Measurements from ENCODE around the gene EMC10.
"Not testable (repeated sequence)": the region's sequence is repeated elsewhere in the genome, so short reads cannot be mapped to it uniquely, and the experiment has no call there.

EMC10 gene

DNA sequence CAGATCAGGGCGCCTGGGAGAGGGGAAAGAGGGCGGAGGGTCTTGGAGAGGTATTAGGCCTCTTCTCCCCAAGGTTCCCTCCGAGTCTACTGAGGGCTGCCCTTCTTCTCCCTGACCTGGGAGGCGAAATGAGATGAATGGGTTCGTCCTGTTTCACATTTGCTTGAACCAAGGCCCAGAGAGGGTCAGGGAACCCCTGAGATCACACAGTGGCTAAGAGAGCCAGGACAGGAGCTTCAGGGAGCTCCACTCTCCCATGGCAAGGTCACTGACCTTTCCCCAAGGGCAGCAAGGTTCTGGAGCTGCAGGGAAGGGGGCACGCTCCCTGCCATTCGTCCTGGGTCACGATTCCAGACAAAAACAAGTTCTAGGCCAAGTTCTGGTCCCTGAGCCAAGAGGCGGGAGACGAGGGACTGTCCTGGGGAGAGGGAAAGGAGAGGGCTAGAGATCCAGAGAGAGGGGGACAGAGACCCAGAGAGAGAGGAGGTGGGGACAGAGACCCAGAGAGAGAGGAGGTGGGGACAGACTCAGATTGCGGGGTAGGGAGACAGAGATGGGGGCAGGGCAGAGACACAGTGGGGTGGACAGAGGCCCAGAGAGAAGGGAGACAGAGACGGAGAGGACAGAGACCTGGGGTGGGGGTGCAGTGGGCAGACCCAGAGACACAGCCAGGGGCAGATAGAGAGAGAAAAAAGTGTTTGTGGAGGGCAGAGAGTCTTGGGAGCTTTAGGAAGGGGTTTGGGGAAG is 36.9 kb downstream of the EMC10 start:
- DNase-seq (ENCODE audit: insufficient read length, low spot score), result no peak
- no peak for FAIRE-seq

DNA sequence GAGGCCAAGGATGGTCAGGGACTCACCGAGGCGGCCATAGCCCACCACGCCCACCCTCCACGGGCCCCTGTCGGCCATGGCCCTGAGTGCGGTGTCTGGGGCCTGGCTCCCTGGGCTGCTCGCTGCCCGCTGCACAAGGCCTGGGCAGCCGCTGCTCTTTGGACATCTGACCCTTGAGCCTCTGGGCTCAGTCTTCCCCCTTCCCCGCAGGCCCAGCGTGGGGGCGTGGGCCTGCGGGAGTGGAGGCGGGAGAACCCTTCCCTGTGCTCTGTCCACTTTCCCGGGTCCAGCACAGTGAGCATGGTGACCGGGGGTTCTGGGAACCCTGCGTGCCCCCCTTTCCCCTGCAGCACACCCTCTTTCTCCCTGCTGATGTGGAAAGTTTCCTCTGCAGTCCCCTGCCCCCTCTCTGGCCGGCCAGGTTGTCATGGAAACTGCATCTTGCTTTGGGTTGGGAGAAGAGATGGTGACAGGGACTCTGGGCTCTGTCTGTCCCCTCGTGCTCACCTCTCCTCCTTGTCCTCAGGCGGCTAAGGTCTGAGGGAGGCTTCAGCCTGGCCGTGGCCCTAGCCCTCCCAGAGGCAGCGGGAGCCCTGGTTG is 37.5 kb downstream of the EMC10 start, which contains the start of gene ASPDH:
Gene ASPDH (minus strand): TSS at position 168 of the 600 bp plus-strand sequence. CDS start 90 bp downstream, at position 78.
- no peak for DNase-seq (ENCODE audit: insufficient read length, low spot score)
- no peak for FAIRE-seq

GRCh38 chr19:50514346-50515167 is 38.2 kb downstream of the EMC10 start:
- FAIRE-seq, result no peak
- no peak for DNase-seq (ENCODE audit: insufficient read length, low spot score)

GRCh38 chr19:50515168-50515561 is 38.9 kb downstream of the EMC10 start:
- DNase-seq (ENCODE audit: insufficient read length, low spot score) (no peak), FAIRE-seq (no peak)

DNA sequence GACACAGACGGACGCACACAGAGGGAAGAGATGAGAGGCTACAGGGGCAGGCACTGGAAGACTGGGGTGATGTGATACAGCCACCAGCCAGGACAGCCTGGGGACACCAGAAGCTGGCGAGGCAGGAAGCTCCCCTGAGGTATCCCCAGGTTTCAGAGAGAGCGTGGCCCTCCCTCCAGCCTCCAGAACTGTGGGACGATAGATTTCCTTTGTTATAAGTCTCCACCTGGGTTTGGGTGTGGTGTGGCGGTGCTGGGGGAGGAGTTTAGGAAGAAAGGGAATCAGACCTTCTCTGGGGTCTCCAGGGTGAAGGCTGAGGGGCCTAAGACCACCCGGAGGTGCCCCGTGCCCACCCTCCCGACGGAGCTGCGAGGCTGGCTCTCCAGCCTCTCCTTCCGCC is 40.1 kb downstream of the EMC10 start:
- DNase-seq (ENCODE audit: insufficient read length, low spot score) (no peak), FAIRE-seq (no peak)

GRCh38 chr19:50516964-50517703 is 40.8 kb downstream of the EMC10 start:
- no peak for DNase-seq (ENCODE audit: insufficient read length, low spot score)
- no peak for FAIRE-seq

- no peak for DNase-seq (ENCODE audit: insufficient read length, low spot score)
- FAIRE-seq, result no peak
Measured at GRCh38 chr19:50517704-50518075, 41.4 kb downstream of the EMC10 start.

GRCh38 chr19:50518091-50519005 is 42.0 kb downstream of the EMC10 start:
- FAIRE-seq (no peak), DNase-seq (ENCODE audit: insufficient read length, low spot score) (no peak)

- DNase-seq (ENCODE audit: insufficient read length, low spot score) (no peak), FAIRE-seq (no peak)
Measured at GRCh38 chr19:50519006-50519575, 42.8 kb downstream of the EMC10 start.

GRCh38 chr19:50520822-50521465 is 44.6 kb downstream of the EMC10 start:
- no peak for FAIRE-seq
- no peak for DNase-seq (ENCODE audit: insufficient read length, low spot score)

DNA sequence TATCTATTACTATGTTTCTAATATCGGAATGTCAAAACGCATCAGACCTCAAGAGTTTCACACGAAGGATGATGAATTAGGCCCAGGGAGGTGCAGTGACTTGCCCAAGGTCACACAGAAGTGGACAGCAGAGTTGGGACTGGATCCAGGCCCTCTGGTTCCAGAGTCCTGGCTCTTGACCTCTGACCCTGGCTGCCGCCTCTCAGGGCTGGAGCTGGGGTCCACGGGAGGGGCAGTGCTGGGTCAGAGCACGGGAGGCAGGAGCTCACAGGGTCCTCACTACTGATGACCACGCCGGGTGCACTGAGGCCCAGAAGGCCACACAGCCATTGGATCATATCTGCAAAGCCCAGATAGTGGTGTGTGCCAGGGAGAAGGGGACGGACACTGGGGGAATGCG is 46.6 kb downstream of the EMC10 start:
- DNase-seq (ENCODE audit: insufficient read length, low spot score), result no peak
- no peak for FAIRE-seq

DNA sequence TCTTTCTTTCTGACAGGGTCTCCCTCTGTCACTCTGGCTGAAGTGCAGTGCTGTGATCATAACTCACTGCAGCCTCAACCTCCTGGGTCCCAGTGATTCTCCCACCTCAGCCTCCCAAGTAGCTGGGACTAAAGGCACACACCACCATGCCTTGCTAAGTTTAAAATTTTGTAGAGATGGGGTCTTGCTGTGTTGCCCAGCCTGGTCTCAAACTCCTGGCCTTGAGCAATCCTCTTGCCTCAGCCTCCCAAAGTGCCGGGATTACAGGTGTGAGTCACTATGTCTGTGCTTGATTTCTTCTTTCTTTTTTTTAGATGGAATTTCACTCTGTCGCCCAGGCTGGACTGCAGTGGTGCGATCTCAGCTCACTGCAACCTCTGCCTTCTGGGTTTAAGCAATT is 51.7 kb downstream of the EMC10 start:
- not testable (repeated sequence) for DNase-seq (ENCODE audit: insufficient read length, low spot score); FAIRE-seq

- FAIRE-seq (no peak), DNase-seq (ENCODE audit: insufficient read length, low spot score) (no peak)
Measured at GRCh38 chr19:50531171-50531612, 54.9 kb downstream of the EMC10 start.

DNA sequence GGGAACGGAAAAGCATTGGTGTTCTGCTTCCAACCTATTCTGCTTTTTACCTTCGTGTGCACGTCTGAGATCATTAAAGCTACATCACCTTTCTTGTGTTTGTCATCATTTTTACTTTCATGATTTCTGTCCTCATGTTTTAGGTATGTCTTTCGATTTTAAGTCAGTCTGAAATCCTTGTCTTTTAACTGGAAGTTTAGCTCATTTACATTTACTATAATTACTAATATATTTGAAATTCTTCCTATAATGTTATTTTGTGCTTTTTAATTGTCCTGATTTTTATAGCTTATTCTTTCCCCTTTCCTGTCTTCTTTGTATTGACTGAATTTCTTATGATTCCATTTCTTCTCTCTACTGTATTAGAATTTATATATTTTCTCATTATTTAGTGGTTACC is 56.6 kb downstream of the EMC10 start:
- FAIRE-seq, result no peak
- DNase-seq (ENCODE audit: insufficient read length, low spot score), result no peak

GRCh38 chr19:50534478-50534877 is 58.2 kb downstream of the EMC10 start:
- FAIRE-seq, result no peak

DNA sequence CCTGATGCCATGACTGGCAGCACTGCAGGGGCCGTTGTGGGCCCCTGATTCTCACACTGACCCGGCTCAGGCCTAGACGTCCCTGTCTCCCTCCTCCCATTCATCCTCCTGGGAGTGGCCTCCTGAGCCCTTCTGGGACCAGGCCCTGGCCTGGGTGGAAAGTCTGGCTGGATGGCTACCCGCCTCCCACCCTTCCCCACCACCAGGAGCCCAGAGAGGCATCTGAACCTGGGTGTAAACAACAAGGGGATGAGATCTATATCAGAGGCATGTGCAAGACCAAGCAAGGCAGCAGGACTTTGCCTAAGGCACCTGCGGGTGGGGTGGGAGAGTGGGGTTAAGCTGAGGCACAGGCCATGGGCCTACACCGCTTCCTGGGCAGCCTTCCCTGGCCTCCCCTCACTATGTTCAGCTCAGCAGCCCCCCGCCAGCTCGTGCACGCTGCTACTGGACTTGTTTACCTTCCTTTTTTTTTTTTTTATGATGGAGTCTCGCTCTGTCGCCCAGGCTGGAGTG is 59.4 kb downstream of the EMC10 start:
- no peak for DNase-seq (ENCODE audit: insufficient read length, low spot score)
- no peak for FAIRE-seq

More at GRCh38 chr19:50534478-50534877, 58.2 kb downstream of the EMC10 start:
- no peak for DNase-seq (ENCODE audit: insufficient read length, low spot score)

DNA sequence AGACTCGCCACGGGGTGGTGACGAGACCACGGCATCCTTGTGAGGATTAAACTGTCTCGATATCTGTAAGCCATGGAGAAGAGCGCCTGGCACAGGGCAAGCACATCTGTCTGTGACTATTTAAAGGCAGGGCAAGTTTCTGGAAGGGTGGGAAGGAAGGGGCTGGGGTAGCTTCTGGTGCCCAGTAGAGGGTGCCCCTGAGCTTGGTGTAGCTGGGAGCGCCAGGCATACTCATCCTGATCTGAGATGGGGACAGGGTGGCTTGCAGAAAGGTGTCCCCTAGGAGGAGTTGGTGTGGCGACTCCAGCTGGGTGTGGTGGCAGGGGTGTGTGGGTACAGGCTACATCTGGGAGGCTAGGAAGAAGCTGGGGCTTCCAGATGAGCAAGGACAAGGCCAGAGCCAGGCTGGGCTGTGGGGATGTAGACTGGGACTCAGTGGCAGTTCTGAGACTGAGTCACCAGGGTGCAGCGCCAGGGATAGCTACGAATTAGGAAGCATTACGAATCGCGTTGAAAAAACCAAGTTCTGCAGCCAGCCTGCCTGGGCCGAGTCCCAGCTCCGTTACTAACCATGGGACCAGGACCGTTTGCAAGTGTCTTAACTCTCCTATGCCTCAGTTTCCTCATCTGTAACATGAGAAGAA is 60.5 kb downstream of the EMC10 start:
- FAIRE-seq (no peak), DNase-seq (ENCODE audit: insufficient read length, low spot score) (no peak)

GRCh38 chr19:50537306-50537685 is 61.0 kb downstream of the EMC10 start:
- FAIRE-seq, result no peak
- DNase-seq (ENCODE audit: insufficient read length, low spot score), result no peak
